GM18873 (cell line): ENCODE data around the gene MPP3.
"Not testable (repeated sequence)": the region's sequence is repeated elsewhere in the genome, so short reads cannot be mapped to it uniquely, and the experiment has no call there.

Source experiments
- ATAC-seq: cut with Tn5 transposase; IDR thresholded peaks from one replicate; pipeline ENCODE4 v1.9.1; 2021; ENCODE audit warnings: mild to moderate bottlenecking, moderate library complexity, moderate number of reproducible peaks; ENCODE audit not compliant: unreplicated experiment, low FRiP score

Gene MPP3, protein sequence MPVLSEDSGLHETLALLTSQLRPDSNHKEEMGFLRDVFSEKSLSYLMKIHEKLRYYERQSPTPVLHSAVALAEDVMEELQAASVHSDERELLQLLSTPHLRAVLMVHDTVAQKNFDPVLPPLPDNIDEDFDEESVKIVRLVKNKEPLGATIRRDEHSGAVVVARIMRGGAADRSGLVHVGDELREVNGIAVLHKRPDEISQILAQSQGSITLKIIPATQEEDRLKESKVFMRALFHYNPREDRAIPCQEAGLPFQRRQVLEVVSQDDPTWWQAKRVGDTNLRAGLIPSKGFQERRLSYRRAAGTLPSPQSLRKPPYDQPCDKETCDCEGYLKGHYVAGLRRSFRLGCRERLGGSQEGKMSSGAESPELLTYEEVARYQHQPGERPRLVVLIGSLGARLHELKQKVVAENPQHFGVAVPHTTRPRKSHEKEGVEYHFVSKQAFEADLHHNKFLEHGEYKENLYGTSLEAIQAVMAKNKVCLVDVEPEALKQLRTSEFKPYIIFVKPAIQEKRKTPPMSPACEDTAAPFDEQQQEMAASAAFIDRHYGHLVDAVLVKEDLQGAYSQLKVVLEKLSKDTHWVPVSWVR

DNA sequence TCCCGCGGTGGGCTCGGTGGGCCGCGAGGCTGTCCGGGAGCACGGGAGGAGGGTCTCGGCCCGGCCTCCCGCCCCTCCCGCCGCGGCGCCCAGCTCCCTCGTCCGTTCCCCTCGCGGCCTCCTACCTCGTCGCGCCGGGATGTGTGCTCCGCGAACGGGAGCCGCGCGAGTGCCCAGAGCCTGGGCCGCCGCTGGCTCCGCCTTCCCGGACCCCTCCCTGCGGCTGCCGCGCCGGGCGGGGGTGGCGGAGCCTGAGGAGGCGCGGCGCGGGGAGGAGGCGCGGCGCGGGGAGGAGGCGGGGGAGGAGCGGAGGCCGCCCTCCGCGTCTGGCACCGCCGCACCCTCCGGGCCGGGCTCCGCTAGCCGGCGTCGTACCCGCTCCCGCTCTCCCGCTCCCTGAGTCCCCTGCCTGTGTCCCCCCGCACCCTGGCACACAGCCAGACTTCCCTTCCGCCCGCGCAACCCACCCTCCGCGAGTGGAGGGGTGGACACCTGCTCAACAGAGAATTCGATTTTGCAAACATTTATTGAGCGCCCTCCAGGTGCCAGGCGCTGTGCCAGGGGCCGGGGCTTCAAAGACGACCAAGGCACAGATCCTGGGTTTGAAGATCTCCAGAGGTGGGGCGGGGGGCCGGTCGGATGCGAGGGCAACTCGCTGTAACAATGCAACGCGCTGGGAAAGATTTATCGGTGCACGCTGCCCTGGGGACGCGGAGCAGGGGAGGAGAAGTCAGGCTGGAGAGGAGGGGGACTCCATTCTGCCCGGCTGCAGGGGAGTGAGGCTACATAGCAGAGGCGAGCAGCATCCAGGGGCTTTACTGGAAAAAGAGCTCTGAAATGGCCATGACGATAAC lies at the start of gene MPP3:
TSS of gene MPP3 (minus strand) at position 171 of the 854 bp plus-strand sequence. CDS start 1,240 bp downstream, outside the sequence.
- ATAC-seq = no peak

DNA sequence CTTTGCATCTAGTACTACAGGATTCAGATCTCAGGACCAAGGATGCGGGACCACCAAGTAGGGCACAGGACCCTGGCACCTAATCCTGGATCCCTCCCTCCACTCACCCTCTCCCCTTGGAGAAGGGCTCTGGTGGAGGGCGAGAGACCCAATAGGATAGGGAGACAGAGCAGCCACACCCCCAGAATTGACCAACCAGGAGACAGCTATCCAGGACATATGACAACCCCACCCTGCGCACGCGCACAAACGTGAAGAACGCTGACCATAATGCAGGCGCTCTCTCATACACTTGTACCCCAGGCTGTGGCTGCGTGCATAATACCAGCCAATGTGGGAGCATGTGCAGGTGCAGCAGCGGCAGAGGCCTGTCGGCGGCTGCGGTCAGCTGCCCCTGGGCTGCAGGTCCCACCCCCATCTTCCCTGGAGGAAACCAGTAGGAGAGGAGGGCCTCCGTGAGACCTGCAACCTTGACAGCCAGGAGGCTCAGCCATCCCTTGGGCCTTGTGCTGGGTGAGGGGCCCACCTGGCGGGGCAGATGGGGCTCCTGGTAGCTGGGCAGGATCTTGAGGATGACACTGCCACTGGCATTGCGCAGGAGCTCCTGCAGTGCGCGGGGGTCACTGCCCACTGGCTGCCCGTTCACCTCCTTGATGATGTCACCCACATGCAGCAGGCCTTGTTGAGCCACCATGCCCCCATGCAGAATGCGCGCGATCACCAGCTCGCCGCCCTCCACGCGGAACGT lies 49.0 kb upstream of the MPP3 start:
- ATAC-seq = no peak

DNA sequence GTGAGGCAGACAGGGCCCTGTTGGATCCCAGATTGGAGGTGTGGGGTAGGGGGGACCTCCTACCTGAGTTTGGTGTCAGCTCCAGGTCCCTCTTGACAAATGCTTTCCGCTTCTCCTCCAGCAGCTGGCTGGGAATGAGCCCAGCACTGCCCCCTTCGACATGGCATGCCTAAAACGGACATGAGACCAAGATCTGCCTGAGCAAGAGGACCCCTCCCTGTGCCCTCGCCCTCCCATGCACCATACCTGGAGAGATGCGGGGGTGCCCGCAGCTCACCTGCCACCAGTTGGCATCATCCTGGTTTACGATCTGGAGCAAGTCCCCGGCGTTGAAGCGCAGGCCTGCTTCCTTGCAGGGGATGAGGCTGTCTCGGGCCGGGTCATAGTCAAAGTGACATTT lies 48.2 kb upstream of the MPP3 start:
- no peak for ATAC-seq

DNA sequence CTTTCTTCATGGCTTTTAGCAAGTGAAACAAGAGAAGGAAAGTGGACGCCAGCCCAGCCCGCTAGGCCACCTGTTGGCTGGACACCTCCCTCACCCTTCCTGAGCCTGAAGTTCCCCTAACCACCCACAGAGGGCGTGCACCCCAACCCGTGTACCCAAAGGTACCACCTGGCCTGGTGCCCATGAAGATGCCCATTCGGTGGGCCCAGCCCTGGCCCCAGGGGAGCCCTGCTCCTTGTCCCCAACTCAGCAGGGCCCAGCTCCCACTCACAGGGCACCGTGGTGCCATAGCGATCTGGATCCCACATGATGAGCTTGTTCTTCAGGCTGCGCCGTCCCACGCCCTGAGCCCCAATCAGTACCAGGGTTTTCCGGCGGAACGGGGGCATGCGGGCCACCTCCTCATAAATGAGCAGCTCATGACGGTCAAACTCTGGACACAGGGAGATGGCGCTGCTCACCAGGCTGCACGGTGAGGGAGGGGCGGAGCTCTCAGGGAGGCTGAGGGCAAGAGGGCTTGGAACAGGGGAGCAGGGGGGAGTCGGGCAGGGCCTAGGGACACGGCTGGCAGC lies 47.6 kb upstream of the MPP3 start:
- ATAC-seq = no peak

DNA sequence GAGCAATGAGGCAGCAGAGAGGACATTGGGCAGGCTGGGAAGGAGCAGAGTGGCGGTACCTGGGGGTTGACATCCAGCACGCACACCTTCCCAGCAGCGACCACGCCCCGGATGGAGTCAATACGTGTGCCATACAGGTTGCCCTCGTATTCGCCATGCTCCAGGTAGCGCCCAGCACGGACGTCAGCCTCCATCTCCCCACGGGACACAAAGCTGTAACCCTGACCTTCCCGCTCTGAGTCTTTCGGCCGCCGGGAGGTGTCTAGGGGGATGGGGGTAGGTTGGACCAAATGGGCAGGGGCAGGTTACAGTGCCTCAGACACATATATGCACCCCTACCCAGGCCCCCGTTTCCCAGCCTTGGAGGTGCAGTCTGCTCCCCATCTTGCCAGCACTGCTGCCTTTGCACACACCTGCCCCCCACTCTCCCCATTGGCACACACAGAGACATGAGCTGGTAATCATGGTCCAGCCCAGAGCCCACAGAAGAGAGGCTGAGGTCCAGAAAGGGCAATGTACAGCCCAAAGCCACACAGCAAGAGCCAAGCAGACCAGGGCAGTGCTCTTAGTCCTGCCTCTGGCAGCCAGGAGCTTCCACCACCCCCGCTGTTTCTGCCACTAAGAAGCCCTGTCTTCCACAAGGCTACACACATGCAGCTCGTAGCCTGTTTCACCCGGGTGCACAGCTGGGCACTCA lies 46.9 kb upstream of the MPP3 start:
- no peak for ATAC-seq

DNA sequence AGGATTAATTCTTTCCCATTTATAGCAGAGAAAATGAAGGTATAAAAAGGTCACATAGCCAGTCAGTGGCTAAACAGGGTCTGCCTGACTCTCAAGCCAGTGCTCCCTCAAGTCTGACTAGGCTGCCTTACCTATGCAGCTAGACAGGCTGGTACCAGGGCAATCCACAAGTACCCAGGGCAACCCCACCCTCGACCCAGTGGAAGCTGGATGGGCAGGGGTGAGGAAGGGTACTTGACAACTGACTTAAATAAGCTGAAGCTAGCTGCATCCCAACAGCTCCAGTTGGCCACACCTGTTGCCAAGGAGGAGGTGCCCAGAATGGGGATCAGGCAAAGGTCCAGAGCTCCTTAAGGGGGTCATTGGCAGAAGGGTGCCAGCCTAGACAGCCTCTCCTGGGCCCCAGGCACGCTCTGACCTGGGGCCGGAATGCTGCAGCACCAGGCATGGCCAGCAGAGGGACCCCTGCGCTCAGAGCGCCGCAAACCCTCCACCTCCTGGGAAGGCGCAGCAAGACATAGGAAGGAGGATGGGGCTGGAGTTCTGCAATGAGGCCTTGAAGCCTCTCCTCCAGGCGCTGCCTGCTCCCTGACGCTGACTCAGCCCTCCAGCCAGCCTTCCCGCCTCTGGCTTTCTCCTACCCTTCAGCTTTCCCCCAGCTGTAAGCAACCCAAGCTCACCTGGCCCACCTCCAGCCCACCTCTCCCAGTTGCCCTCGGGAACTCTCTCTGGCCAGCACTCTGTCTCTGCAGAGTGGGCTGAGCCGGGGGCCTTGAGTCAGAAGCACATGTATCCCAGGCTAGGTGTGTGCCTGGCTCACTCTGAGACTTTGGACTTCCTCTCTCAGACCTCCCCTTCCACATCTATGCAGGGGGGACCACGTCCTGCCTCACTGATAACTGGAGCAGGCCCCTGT lies 45.6 kb upstream of the MPP3 start:
- ATAC-seq = no peak

DNA sequence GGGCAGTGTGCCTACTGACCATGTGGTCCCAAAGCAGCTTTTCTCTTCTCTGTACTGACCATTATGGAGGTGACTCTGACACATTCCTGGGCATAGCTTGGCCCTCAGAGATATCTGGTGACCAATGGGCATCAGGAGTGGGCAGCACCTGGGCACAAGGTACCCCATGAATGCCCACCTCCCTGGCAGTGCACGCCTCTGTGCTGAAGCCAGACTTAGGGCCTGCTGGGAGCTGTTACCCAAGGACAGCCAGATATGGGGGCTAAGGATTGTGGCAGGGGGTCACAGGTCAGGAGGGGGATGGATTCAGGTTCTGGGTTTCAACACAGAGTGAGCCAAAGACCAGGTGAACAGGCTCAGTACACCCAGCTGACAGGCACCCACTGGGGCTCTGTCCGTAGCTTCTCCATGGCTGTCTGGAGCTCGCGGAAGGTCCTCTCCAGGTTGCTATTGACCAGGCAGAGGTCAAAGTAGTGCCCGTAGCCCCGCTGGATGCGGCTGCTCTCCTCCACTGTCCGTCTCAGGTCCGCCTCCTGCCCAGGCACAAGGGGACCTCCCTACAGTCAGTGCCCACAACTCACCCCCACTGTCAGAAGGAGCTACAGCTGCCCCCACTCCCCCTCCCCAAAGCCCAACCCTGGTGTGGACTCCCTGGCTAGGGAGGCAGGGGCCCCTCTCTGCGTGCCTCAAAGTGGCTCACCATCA lies 44.7 kb upstream of the MPP3 start:
- no peak for ATAC-seq

DNA sequence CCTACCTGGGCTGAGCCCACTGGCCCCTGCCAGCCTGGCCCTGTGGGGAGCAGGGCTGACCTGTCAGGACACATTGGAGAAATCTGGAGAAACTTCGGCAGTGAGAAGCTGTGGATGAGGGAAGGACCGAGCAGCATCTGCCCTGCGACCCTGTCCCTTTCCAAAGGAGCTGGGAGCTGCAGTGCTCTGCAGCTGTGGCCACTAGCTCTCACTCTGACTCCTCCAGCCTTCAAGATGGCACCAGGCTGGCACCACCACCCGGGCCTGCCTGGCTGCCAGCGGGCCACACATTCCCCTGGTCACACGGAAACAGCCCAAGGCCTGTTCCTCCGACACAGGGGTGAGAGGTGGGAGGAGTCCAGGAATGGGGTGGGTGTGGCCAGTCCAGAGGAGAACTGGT lies 44.1 kb upstream of the MPP3 start:
- ATAC-seq = no peak

DNA sequence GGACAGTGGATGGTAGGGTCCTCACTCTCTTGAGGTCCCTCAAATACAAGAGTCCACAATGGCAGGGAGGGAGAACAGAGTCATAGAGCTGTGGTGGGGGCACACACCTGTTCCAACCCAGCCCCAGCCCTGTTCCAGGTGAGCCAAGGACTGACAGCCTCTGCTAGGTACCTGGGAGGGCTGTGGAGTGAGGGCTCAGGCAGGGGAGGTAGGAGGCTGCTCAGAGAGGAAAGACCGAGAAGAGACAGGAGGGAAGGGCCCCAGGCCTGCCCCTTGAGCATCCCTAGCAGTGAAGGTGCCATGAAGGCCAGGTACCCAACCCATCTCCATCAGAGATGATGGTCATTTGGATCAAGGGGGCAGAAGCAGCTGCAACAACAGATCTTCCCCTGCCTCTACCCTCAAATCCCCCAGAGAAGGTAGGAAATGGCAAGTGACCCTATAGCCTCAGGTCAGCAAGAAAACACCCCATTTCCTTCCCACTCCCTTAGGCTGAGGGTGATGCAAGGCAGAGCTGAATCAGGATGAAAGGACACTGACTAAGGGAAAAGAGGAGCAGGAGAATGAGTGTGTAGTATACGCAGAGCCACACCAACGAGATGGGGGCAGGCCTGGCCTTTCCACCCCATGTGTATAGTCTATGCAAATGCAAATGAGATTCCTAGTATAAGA lies 42.7 kb upstream of the MPP3 start:
- no peak for ATAC-seq

DNA sequence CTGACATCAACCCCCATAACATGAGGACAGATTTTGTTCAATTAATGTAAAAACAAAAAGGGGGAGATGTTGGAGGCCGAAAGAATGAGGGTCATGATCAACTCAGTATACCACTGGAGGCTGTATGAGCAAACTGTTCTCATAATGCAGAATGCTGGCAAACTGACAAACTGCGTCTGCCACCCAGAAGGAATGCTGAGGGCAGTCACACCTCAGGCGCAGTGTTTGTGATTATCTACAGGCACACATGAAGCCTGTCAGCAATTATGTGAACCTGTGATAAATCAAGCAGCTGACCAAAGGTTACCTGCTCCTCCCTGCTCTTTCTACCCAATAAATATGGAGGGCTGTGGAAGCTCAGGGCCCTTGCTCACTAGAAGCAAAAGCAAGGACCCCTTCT lies 41.3 kb upstream of the MPP3 start:
- ATAC-seq = no peak

DNA sequence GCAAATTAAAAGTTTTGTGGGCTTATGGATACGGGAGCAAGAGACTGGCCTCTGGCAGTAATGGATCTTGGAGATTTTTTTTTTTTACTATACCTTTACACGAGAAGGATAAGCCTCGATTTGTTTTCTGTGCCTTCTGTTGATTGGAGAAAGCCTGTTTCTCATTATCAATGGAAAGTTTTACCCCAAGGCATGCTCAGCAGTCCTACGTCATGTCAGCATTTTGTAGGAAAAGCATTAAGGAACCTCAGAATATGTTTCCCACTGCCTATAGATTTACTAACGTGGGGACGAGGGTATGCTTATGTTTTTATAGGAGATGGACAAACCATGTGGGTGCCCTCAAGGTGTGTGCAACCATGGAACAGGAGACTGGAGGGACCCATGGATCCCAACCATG lies 40.9 kb upstream of the MPP3 start:
- no peak for ATAC-seq

DNA sequence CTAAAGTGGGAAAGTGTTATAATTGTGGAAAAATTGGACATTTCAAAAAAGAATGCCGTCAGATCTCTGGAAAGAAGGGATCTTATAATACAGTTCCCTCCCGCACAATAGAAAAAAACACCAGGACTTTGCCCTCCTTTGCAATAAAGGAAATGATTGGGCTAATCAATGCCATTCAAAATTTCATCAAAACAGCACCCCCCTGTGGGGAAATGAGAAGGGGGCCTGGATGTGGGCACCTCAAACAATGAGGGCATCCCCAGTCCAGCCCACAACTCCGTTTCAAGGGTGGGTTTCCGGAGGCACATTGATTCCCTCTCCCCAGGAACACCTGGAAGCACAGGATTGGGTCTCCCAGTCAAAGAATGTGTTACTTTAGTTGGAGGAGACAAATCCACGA lies 40.1 kb upstream of the MPP3 start:
- ATAC-seq = no peak

DNA sequence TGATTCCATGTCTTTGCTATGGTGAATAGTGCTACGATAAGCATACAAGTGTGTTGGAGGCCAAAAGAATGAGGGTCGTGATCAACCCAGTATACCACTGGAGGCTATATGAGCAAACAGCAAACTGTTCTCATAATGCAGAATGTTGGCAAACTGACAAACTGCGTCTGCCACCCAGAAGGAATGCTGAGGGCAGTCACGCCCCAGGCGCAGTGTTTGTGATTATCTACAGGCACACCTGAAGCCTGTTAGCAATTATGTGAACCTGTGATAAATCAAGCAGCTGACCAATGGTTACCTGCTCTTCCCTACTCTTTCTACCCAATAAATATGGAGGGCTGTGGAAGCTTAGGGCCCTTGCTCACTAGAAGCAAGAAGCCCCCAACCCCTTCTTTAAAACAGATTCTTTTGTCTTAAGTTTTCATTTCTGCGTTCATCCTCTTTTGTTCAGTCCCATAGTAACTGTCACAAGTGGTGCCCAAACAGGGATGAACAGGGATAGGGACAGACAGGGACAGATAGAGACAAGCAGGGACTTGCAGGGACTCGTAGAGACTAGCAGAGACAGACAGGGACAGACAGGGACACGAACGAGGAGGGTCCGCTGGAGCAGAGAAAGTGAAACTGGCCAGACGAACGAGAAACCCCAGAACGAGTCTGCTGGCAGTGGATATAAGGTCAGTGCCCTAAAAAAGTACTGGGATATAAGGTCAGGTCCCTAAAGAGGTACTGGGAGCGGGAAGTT lies 39.2 kb upstream of the MPP3 start:
- no peak for ATAC-seq

DNA sequence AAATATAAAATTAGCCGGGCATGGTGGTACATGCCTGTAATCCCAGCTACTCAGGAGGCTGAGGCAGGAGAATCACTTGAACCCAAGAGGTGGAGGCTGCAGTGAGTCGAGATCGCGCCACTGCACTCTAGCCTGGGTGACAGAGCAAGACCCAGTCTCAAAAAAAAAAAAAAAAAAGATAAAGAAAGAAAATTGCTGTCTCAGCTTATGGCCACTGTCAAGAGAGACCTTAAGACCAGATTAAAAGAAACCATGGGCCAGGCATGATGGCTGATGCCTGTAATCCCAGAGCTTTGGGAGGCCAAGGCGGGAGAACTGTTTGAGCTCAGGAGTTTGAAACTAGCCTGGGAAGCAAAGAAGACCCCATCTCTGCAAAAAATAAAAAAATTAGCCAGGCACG lies 36.1 kb upstream of the MPP3 start:
- ATAC-seq = not testable (repeated sequence)

DNA sequence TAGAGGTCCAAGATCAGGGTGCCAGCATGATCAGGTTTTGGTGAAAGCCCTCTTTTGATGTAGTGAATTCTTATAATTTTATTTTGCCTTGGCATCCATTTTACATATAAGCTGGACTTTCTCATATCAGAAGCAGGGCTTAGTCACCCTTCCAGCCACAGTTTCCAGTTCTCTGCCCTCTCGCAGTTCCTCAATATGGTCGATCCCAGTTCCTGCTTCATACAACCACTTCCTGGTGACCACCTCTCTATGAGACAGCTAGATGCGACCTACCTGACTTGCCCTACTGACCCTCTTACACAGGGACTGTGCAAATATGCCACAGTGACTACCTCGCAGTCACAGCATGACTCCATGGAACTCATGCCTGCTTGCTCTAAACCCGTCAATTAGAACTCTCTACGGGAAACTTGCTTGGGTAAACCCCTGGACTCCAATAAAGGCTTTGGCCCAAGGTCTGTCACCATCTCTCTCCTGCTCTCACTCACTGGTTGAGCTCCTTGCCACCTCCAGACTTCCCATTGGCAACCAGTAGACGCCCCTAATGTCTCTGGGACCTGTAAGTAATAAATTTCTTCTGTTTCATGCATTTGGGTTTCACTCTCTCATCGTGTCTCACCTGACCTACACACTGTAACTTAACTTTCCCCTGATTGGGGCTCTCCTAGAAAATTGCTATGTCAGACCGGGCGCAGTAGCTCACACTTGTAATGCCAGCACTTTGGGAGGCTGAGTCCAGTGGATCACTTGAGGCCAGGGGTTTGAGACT lies 35.5 kb upstream of the MPP3 start:
- no peak for ATAC-seq
